Stomach (tissue), 4 donors: ENCODE results near the gene OCIAD2.

Experiments used
- EP300 ChIP-seq: sonication (generic); formaldehyde crosslinking; IDR thresholded peaks from one replicate; pipeline ENCODE4 v1.6.1; 2017; ENCODE audit warnings: antibody characterized with exemption
- POLR2A ChIP-seq, 4 donors: fragments of 450-650 bp; IDR thresholded peaks; one replicate each; pipeline ENCODE4 v1.6.1; 2016; ENCODE audit warnings: antibody characterized with exemption in 4 of 4, control low read depth in 2 of 4, mild to moderate bottlenecking in 1 of 4, moderate library complexity in 1 of 4
- POLR2AphosphoS5 ChIP-seq, 3 donors: sonication (generic); formaldehyde crosslinking; IDR thresholded peaks; one replicate each; pipeline ENCODE4 v1.6.1; 2016; ENCODE audit warnings: antibody characterized with exemption in 3 of 3
- TF ChIP-seq, protein P1 (sequence below), 7 experiments: fragments of 450-650 bp in 4 of 7; fragments of 200-600 bp in 3 of 7; sonication (generic) in 3 of 7; IDR thresholded peaks; one replicate each; pipeline ENCODE4 v1.5.1; 2016 to 2019; ENCODE audit warnings: antibody characterized with exemption in 7 of 7, control low read depth in 2 of 7, mild to moderate bottlenecking in 1 of 7

- TF ChIP-seq, protein P1, sequence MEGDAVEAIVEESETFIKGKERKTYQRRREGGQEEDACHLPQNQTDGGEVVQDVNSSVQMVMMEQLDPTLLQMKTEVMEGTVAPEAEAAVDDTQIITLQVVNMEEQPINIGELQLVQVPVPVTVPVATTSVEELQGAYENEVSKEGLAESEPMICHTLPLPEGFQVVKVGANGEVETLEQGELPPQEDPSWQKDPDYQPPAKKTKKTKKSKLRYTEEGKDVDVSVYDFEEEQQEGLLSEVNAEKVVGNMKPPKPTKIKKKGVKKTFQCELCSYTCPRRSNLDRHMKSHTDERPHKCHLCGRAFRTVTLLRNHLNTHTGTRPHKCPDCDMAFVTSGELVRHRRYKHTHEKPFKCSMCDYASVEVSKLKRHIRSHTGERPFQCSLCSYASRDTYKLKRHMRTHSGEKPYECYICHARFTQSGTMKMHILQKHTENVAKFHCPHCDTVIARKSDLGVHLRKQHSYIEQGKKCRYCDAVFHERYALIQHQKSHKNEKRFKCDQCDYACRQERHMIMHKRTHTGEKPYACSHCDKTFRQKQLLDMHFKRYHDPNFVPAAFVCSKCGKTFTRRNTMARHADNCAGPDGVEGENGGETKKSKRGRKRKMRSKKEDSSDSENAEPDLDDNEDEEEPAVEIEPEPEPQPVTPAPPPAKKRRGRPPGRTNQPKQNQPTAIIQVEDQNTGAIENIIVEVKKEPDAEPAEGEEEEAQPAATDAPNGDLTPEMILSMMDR (IDR thresholded peaks at IDR 0.05): no peak
- TF ChIP-seq POLR2AphosphoS5 (IDR thresholded peaks at IDR 0.05) (no peak), POLR2A (IDR thresholded peaks at IDR 0.05) (no peak), EP300 (no peak)
Observed at GRCh38 chr4:48862661-48863060, 43.9 kb downstream of the OCIAD2 start.
